Naive thymus-derived CD8-positive, alpha-beta T cell (primary cell): Measurements from ENCODE around the gene HMCN2. TPM values are rescaled to one million over a fixed set of nuclear protein-coding genes. Genes with fewer than 3 reads are reported as not detected.

Experiments used
- ATAC-seq, 2 donors: fragments of 150-1000 bp; cut with Tn5 transposase in 1 of 2; sonication (Bioruptor Pico), chemical (Tn5 transposase) in 1 of 2; 1 replicate in 1 of 2; 2 replicates in 1 of 2; pipeline ENCODE4 v1.10.0; 2021; ENCODE audit warnings: mild to moderate bottlenecking in 2 of 2, moderate library complexity in 2 of 2
- POLR2A ChIA-PET: fragments of 350-600 bp; sonication (Branson Sonifier 250); formaldehyde crosslinking; loops from one replicate; lab custom pipeline; 2021; ENCODE audit warnings: antibody characterized with exemption; lab: Charles Lee
- DNase-seq, 10 donors: peaks; one replicate each; pipeline versions ENCODE4 v3.0.0 to v3.0.0-alpha.2; 2020 to 2022
- H3K27ac Mint-ChIP-seq, 10 donors: one replicate each; pipeline ENCODE4 v1.8.0; 2020 to 2022; ENCODE audit warnings: mild to moderate bottlenecking in 10 of 10, mixed read lengths in 10 of 10, moderate library complexity in 4 of 10, inconsistent platforms in 1 of 10
- H3K27me3 Mint-ChIP-seq, 5 donors: one replicate each; pipeline ENCODE4 v1.8.0; 2021 to 2022; ENCODE audit warnings: mixed read lengths in 5 of 5
- H3K36me3 Mint-ChIP-seq, 3 donors: one replicate each; pipeline ENCODE4 v1.8.0; 2020 to 2022; ENCODE audit warnings: mixed read lengths in 3 of 3, mild to moderate bottlenecking in 2 of 3, inconsistent platforms in 1 of 3
- H3K4me1 Mint-ChIP-seq, 4 donors: one replicate each; pipeline ENCODE4 v1.8.0; 2021 to 2022; ENCODE audit warnings: mixed read lengths in 4 of 4
- H3K4me3 Mint-ChIP-seq, 10 donors: one replicate each; pipeline ENCODE4 v1.8.0; 2020 to 2022; ENCODE audit warnings: mild to moderate bottlenecking in 10 of 10, mixed read lengths in 10 of 10, moderate library complexity in 6 of 10, inconsistent platforms in 1 of 10
- H3K9me3 Mint-ChIP-seq, 9 donors: one replicate each; pipeline ENCODE4 v1.8.0; 2020 to 2022; ENCODE audit warnings: mixed read lengths in 9 of 9, mild to moderate bottlenecking in 3 of 9, inconsistent platforms in 1 of 9, moderate library complexity in 1 of 9
- polyA plus RNA-seq, 3 donors: library from polyadenylated mRNA; unstranded; fragments of 300-500 nt; fragmentation: Illumina TruSeq; gene quantifications; one replicate each; pipeline ENCODE4 v1.2.3, GENCODE V29; 2021
- total RNA-seq, 8 experiments: library from RNA in 2 of 8; stranded (reverse) in 2 of 8; gene quantifications; one replicate each; pipeline ENCODE4 v1.2.3 and lab custom pipeline; 2021 to 2026

The HMCN2 gene
- total and polyA plus RNA-seq, 5 experiments from 2014 or later, result not detected

- H3K4me3 Mint-ChIP-seq, result peak overlapping the region in 8 of 10 donors; percentile 12 to 60 (median 42)
- H3K36me3 Mint-ChIP-seq, result peaks cover 2 to 15% (median 11%) of the 10 kb centered on the region in 3 donors
- peaks cover 0 to 30% (median 12%) of the 10 kb centered on the region in 9 donors for H3K9me3 Mint-ChIP-seq
- H3K27ac Mint-ChIP-seq, result no peak overlapping the region
- no peak for ATAC-seq
- H3K4me1 Mint-ChIP-seq, result peaks cover 0 to 2% (median 2%) of the 10 kb centered on the region in 4 donors
- POLR2A ChIA-PET, result no interaction called here
- DNase-seq, result no peak
- H3K27me3 Mint-ChIP-seq, result peaks cover 8 to 58% (median 38%) of the 10 kb centered on the region in 5 donors
Observed at GRCh38 chr9:130443840-130444492, 178.4 kb downstream of the HMCN2 start.

- Mint-ChIP-seq H3K9me3 (peaks cover 0 to 25% (median 12%) of the 10 kb centered on the region in 9 donors), H3K36me3 (peaks cover 0 to 15% (median 11%) of the 10 kb centered on the region in 3 donors), H3K27ac (no peak within 1 kb of the TSS), H3K27me3 (peaks cover 8 to 59% (median 33%) of the 10 kb centered on the region in 5 donors), H3K4me3 (peak within 1 kb of the TSS in 9 of 10 donors; percentile 32 to 75 (median 60)), H3K4me1 (peaks cover 0 to 2% (median 2%) of the 10 kb centered on the region in 4 donors)
- POLR2A ChIA-PET, result no interaction called here
- ATAC-seq, result peak; percentile 85 to 94
- DNase-seq, result peak in 6 of 10 donors; percentile 8 to 45 (median 23)
Observed at GRCh38 chr9:130444565-130445221, 179.1 kb downstream of the HMCN2 start, which contains the start of gene ASS1. Gene ASS1, plus strand, starts transcription at chr9:130444961. Its CDS starts 7,268 bp downstream, at chr9:130452229.

- peaks cover 0 to 2% (median 2%) of the 10 kb centered on the region in 4 donors for H3K4me1 Mint-ChIP-seq
- DNase-seq (no peak), ATAC-seq (no peak)
- no peak overlapping the region for H3K27ac Mint-ChIP-seq
- peaks cover 0 to 15% (median 10%) of the 10 kb centered on the region in 3 donors for H3K36me3 Mint-ChIP-seq
- POLR2A ChIA-PET, result interaction anchor here (0.5 kb wide), 1 partner anchor 8 kb away, joined by 4 read pairs; no protein-coding TSS in a partner anchor
- H3K9me3 Mint-ChIP-seq, result peaks cover 0 to 18% (median 12%) of the 10 kb centered on the region in 9 donors
- peak overlapping the region in 8 of 10 donors; percentile 29 to 75 (median 57) for H3K4me3 Mint-ChIP-seq
- H3K27me3 Mint-ChIP-seq, result peaks cover 8 to 64% (median 36%) of the 10 kb centered on the region in 5 donors
Observed at GRCh38 chr9:130445268-130445983, 179.9 kb downstream of the HMCN2 start.

- Mint-ChIP-seq H3K27me3 (peaks cover 8 to 70% (median 41%) of the 10 kb centered on the region in 5 donors), H3K4me3 (peak overlapping the region; percentile 32 to 82 (median 64)), H3K27ac (no peak overlapping the region), H3K9me3 (peaks cover 0 to 11% (median 9%) of the 10 kb centered on the region in 9 donors), H3K4me1 (peaks cover 0 to 2% (median 2%) of the 10 kb centered on the region in 4 donors), H3K36me3 (peaks cover 0 to 11% (median 8%) of the 10 kb centered on the region in 3 donors)
- DNase-seq (no peak), ATAC-seq (no peak)
- POLR2A ChIA-PET, result no interaction called here
Observed at GRCh38 chr9:130446101-130446861, 180.7 kb downstream of the HMCN2 start.

- Mint-ChIP-seq H3K27me3 (peaks cover 8 to 70% (median 38%) of the 10 kb centered on the region in 5 donors), H3K27ac (no peak overlapping the region), H3K4me3 (no peak overlapping the region), H3K36me3 (peaks cover 0 to under 1% (median 0%) of the 10 kb centered on the region in 3 donors), H3K4me1 (peaks cover 0 to 2% (median 2%) of the 10 kb centered on the region in 4 donors), H3K9me3 (peaks cover 0 to 1% (median 0%) of the 10 kb centered on the region in 9 donors)
- ATAC-seq (no peak), DNase-seq (no peak)
- POLR2A ChIA-PET, result no interaction called here
Observed at GRCh38 chr9:130447193-130447816, 181.7 kb downstream of the HMCN2 start.

- H3K9me3 Mint-ChIP-seq, result no peaks in the 10 kb centered on the region
- H3K4me3 Mint-ChIP-seq, result no peak overlapping the region
- no peak for DNase-seq
- H3K27me3 Mint-ChIP-seq, result peaks cover 7 to 77% (median 43%) of the 10 kb centered on the region in 5 donors
- POLR2A ChIA-PET, result no interaction called here
- peak overlapping the region in 1 of 10 donors; percentile 57 for H3K27ac Mint-ChIP-seq
- no peaks in the 10 kb centered on the region for H3K36me3 Mint-ChIP-seq
- no peak for ATAC-seq
- peaks cover 0 to 5% (median 2%) of the 10 kb centered on the region in 4 donors for H3K4me1 Mint-ChIP-seq
Observed at GRCh38 chr9:130448035-130448624, 182.6 kb downstream of the HMCN2 start.

GRCh38 chr9:130448771-130449603 is 183.4 kb downstream of the HMCN2 start:
- POLR2A ChIA-PET, result no interaction called here
- ATAC-seq, result no peak
- H3K27me3 Mint-ChIP-seq, result peaks cover 2 to 72% (median 35%) of the 10 kb centered on the region in 5 donors

GRCh38 chr9:130450344-130451003 is 184.9 kb downstream of the HMCN2 start:
- peaks cover 0 to 2% (median 2%) of the 10 kb centered on the region in 4 donors for H3K4me1 Mint-ChIP-seq
- DNase-seq (no peak), ATAC-seq (no peak)
- POLR2A ChIA-PET, result no interaction called here
- peaks cover 2 to 68% (median 35%) of the 10 kb centered on the region in 5 donors for H3K27me3 Mint-ChIP-seq
- no peaks in the 10 kb centered on the region for H3K36me3 Mint-ChIP-seq
- H3K4me3 Mint-ChIP-seq, result no peak overlapping the region
- H3K27ac Mint-ChIP-seq, result no peak overlapping the region
- H3K9me3 Mint-ChIP-seq, result no peaks in the 10 kb centered on the region

More at GRCh38 chr9:130448771-130449603, 183.4 kb downstream of the HMCN2 start:
- H3K27ac Mint-ChIP-seq, result peak overlapping the region in 1 of 10 donors; percentile 9
- peaks cover 0 to 2% (median 2%) of the 10 kb centered on the region in 4 donors for H3K4me1 Mint-ChIP-seq
- no peaks in the 10 kb centered on the region for H3K36me3 Mint-ChIP-seq
- H3K4me3 Mint-ChIP-seq, result no peak overlapping the region
- DNase-seq, result no peak
- H3K9me3 Mint-ChIP-seq, result no peaks in the 10 kb centered on the region

GRCh38 chr9:130451004-130451390 is 185.4 kb downstream of the HMCN2 start:
- Mint-ChIP-seq H3K27me3 (peaks cover 2 to 63% (median 31%) of the 10 kb centered on the region in 5 donors), H3K36me3 (no peaks in the 10 kb centered on the region), H3K4me3 (no peak overlapping the region), H3K27ac (no peak overlapping the region), H3K9me3 (no peaks in the 10 kb centered on the region), H3K4me1 (peaks cover 0 to 2% (median under 1%) of the 10 kb centered on the region in 4 donors)
- ATAC-seq (no peak), DNase-seq (no peak)
- POLR2A ChIA-PET, result no interaction called here
